Measurements from ENCODE around the gene DNAJB5.

DNAJB5 gene

DNA sequence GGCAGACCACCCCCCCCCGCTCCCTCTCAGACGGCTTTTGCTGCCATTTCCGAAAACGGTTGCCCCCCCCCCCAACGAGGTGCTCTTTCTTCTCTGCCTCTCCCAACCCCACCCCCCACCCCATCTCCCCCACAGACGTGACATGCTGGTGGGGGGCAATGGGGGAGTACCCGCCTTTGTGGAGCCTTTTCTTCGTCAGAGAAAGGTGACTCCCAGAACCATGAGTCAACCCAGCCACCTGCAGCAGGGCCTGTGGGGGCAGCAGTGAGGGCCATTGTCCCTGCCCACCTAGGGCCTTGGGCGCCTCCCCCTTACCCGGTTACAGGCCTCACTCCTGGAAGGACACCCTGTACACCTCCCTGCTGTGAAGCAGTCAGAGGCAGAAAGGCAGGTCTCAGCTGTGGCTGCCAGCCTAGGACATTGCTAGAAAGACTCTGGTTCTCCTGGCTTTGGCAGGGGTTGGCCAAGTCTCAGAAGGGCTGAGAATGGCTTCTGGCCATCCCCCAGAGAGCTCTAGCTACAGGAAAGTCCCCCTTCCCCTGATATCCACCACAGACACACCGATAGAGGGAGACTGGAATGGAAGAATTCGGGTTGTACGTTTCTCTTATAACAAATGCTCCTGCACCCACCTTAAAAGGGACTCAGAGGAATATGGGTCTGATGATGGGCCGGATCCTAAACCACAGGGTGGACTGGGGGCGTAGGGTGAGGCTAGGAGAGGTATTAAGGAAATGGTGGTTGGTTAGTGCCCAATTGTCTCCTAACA, 2.2 kb downstream of the DNAJB5 start:
- DNase-seq (ENCODE audit: insufficient read length, low spot score) (no peak), FAIRE-seq (no peak)
- TF ChIP-seq POLR2A (IDR thresholded peaks at IDR 0.05; ENCODE audit: low read depth, low read length) (no peak), PAX5 (IDR thresholded peaks at IDR 0.05; ENCODE audit: insufficient read depth, low read length, severe bottlenecking) (no peak), SPI1 (IDR thresholded peaks at IDR 0.05; ENCODE audit: low read depth, low read length) (no peak), TAF1 (IDR thresholded peaks at IDR 0.05; ENCODE audit: low read depth, low read length) (no peak), POU2F2 (IDR thresholded peaks at IDR 0.05; ENCODE audit: low read depth, low read length) (no peak), POLR2AphosphoS5 (IDR thresholded peaks at IDR 0.05; ENCODE audit: low read depth, low read length) (no peak)

DNA sequence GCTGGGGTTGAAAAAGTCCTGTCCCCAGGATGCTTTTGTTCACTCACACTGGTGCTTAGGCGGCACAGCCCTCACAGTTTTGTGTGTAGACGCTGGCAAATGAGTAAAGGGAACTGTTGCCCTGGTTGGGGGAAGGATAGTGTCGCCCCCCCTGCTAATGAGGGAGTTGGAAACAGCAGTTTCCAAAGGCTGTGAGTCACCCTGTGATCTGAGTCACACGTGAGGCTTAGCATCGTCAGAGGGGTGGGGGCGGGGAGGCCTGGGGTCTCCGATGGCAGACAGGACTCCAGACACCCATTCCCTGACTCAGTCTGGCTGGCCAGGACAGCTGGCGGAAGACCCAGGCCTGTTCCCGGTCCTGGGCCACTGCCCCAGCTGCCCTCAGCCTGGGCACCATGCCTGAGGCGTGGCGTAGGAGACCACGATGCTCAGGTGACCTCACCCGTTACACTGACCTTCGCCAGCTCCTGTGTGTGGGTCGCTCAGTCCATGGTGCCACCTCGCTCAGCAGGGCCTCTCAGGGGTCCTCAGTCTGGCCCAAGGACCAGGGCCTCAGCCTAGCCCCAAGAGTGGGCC, 2.9 kb downstream of the DNAJB5 start:
- no peak for DNase-seq (ENCODE audit: insufficient read length, low spot score)
- FAIRE-seq, result no peak
- TF ChIP-seq TAF1 (IDR thresholded peaks at IDR 0.05; ENCODE audit: low read depth, low read length) (no peak), POU2F2 (IDR thresholded peaks at IDR 0.05; ENCODE audit: low read depth, low read length) (no peak), POLR2AphosphoS5 (IDR thresholded peaks at IDR 0.05; ENCODE audit: low read depth, low read length) (no peak), POLR2A (IDR thresholded peaks at IDR 0.05; ENCODE audit: low read depth, low read length) (no peak), PAX5 (IDR thresholded peaks at IDR 0.05; ENCODE audit: insufficient read depth, low read length, severe bottlenecking) (no peak), SPI1 (IDR thresholded peaks at IDR 0.05; ENCODE audit: low read depth, low read length) (no peak)

GRCh38 chr9:34993502-34994259, 4.1 kb downstream of the DNAJB5 start:
- DNase-seq (ENCODE audit: insufficient read length, low spot score) (no peak), FAIRE-seq (peak; percentile 56)
- no peak for TF ChIP-seq POLR2A (IDR thresholded peaks at IDR 0.05; ENCODE audit: low read depth, low read length)
- TF ChIP-seq POLR2AphosphoS5 (IDR thresholded peaks at IDR 0.05; ENCODE audit: low read depth, low read length), result no peak
- no peak for TF ChIP-seq SPI1 (IDR thresholded peaks at IDR 0.05; ENCODE audit: low read depth, low read length)
- no peak for TF ChIP-seq TAF1 (IDR thresholded peaks at IDR 0.05; ENCODE audit: low read depth, low read length)
- TF ChIP-seq POU2F2 (IDR thresholded peaks at IDR 0.05; ENCODE audit: low read depth, low read length), result no peak
- TF ChIP-seq PAX5 (IDR thresholded peaks at IDR 0.05; ENCODE audit: insufficient read depth, low read length, severe bottlenecking), result no peak

- no peak for TF ChIP-seq SPI1 (IDR thresholded peaks at IDR 0.05; ENCODE audit: low read depth, low read length)
- no peak for TF ChIP-seq PAX5 (IDR thresholded peaks at IDR 0.05; ENCODE audit: insufficient read depth, low read length, severe bottlenecking)
- TF ChIP-seq TAF1 (IDR thresholded peaks at IDR 0.05; ENCODE audit: low read depth, low read length), result no peak
- TF ChIP-seq POLR2AphosphoS5 (IDR thresholded peaks at IDR 0.05; ENCODE audit: low read depth, low read length), result no peak
- TF ChIP-seq POU2F2 (IDR thresholded peaks at IDR 0.05; ENCODE audit: low read depth, low read length), result no peak
- no peak for TF ChIP-seq POLR2A (IDR thresholded peaks at IDR 0.05; ENCODE audit: low read depth, low read length)
- FAIRE-seq (peak; percentile 63), DNase-seq (ENCODE audit: insufficient read length, low spot score) (no peak)
Observed at GRCh38 chr9:34994260-34994899, 4.8 kb downstream of the DNAJB5 start.

DNA sequence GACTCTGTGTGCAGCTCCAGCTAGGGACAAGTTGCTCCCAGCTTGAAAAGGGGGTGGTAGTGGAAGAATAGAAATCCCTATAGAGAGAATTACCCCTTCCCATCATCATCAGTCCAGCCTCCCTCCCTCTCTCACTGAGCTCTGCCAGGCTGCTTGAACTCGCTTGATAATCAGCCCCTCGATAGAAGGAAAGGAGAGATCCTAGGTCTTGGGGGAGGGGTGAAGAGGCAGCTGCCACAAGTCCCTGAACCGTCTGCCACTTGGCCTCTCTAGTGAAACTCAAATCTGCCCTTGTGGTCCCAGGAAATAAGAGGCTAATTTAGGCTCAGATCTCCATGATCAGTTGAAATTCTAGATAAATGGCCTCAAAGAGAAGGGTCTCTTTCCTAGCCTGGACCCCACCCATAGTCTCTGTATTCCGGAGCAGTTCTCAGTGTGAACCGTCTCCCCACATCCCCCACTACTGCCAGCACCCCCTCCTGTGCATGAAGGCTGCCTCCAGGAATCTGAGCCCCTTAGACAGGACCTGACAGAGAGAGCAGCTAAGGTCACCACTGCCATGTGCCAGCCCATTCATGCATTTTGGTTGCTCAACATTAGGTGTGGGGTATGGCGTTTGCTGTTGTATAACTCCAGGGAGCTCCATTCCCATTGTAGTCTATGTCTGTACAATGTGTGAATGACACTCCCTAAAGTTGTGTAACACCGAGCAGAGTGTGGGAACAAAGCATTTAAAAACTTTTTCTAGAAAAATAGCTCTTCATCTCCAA, 5.5 kb downstream of the DNAJB5 start:
- DNase-seq (ENCODE audit: insufficient read length, low spot score) (no peak), FAIRE-seq (no peak)
- no peak for TF ChIP-seq PAX5 (IDR thresholded peaks at IDR 0.05; ENCODE audit: insufficient read depth, low read length, severe bottlenecking)

- DNase-seq (ENCODE audit: insufficient read length, low spot score) (no peak), FAIRE-seq (no peak)
- no peak for TF ChIP-seq POLR2AphosphoS5 (IDR thresholded peaks at IDR 0.05; ENCODE audit: low read depth, low read length)
- no peak for TF ChIP-seq POU2F2 (IDR thresholded peaks at IDR 0.05; ENCODE audit: low read depth, low read length)
- no peak for TF ChIP-seq PAX5 (IDR thresholded peaks at IDR 0.05; ENCODE audit: insufficient read depth, low read length, severe bottlenecking)
- TF ChIP-seq POLR2A (IDR thresholded peaks at IDR 0.05; ENCODE audit: low read depth, low read length), result no peak
- TF ChIP-seq SPI1 (IDR thresholded peaks at IDR 0.05; ENCODE audit: low read depth, low read length), result no peak
- no peak for TF ChIP-seq TAF1 (IDR thresholded peaks at IDR 0.05; ENCODE audit: low read depth, low read length)
Observed at GRCh38 chr9:34995670-34996060, 6.1 kb downstream of the DNAJB5 start.

DNA sequence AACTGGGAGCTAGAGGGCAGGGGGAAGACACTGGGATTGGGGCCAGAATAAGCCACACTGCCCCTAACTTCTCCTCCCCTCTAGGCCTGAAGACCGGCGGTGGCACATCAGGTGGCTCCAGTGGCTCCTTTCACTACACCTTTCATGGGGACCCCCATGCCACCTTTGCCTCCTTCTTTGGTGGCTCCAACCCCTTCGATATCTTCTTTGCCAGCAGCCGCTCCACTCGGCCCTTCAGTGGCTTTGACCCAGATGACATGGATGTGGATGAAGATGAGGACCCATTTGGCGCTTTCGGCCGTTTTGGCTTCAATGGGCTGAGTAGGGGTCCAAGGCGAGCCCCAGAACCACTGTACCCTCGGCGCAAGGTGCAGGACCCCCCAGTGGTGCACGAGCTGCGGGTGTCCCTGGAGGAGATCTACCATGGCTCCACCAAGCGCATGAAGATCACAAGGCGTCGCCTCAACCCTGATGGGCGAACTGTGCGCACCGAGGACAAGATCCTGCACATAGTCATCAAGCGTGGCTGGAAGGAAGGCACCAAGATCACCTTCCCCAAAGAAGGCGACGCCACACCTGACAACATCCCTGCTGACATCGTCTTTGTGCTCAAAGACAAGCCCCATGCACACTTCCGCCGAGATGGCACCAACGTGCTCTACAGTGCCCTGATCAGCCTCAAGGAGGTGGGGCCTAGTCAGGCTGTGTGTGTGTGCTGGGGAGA, 6.8 kb downstream of the DNAJB5 start:
- FAIRE-seq (no peak), DNase-seq (ENCODE audit: insufficient read length, low spot score) (no peak)
- TF ChIP-seq POLR2AphosphoS5 (IDR thresholded peaks at IDR 0.05; ENCODE audit: low read depth, low read length) (no peak), POU2F2 (IDR thresholded peaks at IDR 0.05; ENCODE audit: low read depth, low read length) (no peak), TAF1 (IDR thresholded peaks at IDR 0.05; ENCODE audit: low read depth, low read length) (no peak), POLR2A (IDR thresholded peaks at IDR 0.05; ENCODE audit: low read depth, low read length) (no peak), PAX5 (IDR thresholded peaks at IDR 0.05; ENCODE audit: insufficient read depth, low read length, severe bottlenecking) (no peak), SPI1 (IDR thresholded peaks at IDR 0.05; ENCODE audit: low read depth, low read length) (no peak)

GRCh38 chr9:34996905-34997279, 7.3 kb downstream of the DNAJB5 start:
- DNase-seq (ENCODE audit: insufficient read length, low spot score) (no peak), FAIRE-seq (no peak)
- no peak for TF ChIP-seq POU2F2 (IDR thresholded peaks at IDR 0.05; ENCODE audit: low read depth, low read length)
- TF ChIP-seq SPI1 (IDR thresholded peaks at IDR 0.05; ENCODE audit: low read depth, low read length), result no peak
- TF ChIP-seq POLR2A (IDR thresholded peaks at IDR 0.05; ENCODE audit: low read depth, low read length), result no peak
- TF ChIP-seq PAX5 (IDR thresholded peaks at IDR 0.05; ENCODE audit: insufficient read depth, low read length, severe bottlenecking), result no peak
- TF ChIP-seq POLR2AphosphoS5 (IDR thresholded peaks at IDR 0.05; ENCODE audit: low read depth, low read length), result no peak
- TF ChIP-seq TAF1 (IDR thresholded peaks at IDR 0.05; ENCODE audit: low read depth, low read length), result no peak

All from GM12891 (cell line).